WTC11 (cell line): ENCODE results near the gene NFIL3. TPM values are rescaled to one million over a fixed set of nuclear protein-coding genes. Genes with fewer than 3 reads are reported as not detected.

ENCODE experiments used
- ATAC-seq: fragments of 200-7000 bp; cut with Tn5 transposase; 2 replicates; pipeline ENCODE4 v1.10.0; 2021; ENCODE audit warnings: mild to moderate bottlenecking, moderate library complexity
- CTCF ChIA-PET: fragments of 300-600 bp; sonication (Branson Sonifier 250); formaldehyde crosslinking; loops from one replicate; lab custom pipeline; 2021; ENCODE audit warnings: antibody characterized with exemption; lab: Charles Lee
- POLR2A ChIA-PET: fragments of 350-600 bp; sonication (Branson Sonifier 250); formaldehyde crosslinking; loops from one replicate; lab custom pipeline; 2021; ENCODE audit warnings: antibody characterized with exemption; lab: Charles Lee
- DNase-seq: peaks from one replicate; pipeline ENCODE4 v3.0.0; 2021; ENCODE audit warnings: low spot score
- H3K27ac Mint-ChIP-seq: 2 replicates; pipeline ENCODE4 v1.8.0; 2021; ENCODE audit warnings: mixed read lengths
- H3K27me3 Mint-ChIP-seq: 2 replicates; pipeline ENCODE4 v1.8.0; 2021; ENCODE audit warnings: low read depth, mild to moderate bottlenecking, moderate library complexity, mixed read lengths
- H3K36me3 Mint-ChIP-seq: 2 replicates; pipeline ENCODE4 v1.8.0; 2021; ENCODE audit warnings: mixed read lengths
- H3K4me1 Mint-ChIP-seq: 2 replicates; pipeline ENCODE4 v1.8.0; 2022; ENCODE audit warnings: mixed read lengths
- H3K4me3 Mint-ChIP-seq: 2 replicates; pipeline ENCODE4 v1.8.0; 2021; ENCODE audit warnings: mild to moderate bottlenecking, moderate library complexity, mixed read lengths
- H3K9me3 Mint-ChIP-seq: 2 replicates; pipeline ENCODE4 v1.8.0; 2021; ENCODE audit warnings: mixed read lengths
- ATF1 ChIP-seq: sonication (generic); formaldehyde crosslinking; IDR thresholded peaks from 2 replicates; pipeline ENCODE4 v1.8.1; 2023; ENCODE audit warnings: mild to moderate bottlenecking, moderate library complexity, missing genetic modification reagents
- CREB1 ChIP-seq: sonication (generic); formaldehyde crosslinking; IDR thresholded peaks from 2 replicates; pipeline ENCODE4 v1.8.0; 2023; ENCODE audit warnings: mild to moderate bottlenecking, missing genetic modification reagents
- ESRRA ChIP-seq: sonication (generic); formaldehyde crosslinking; IDR thresholded peaks from 2 replicates; pipeline ENCODE4 v1.8.1; 2022; ENCODE audit warnings: mild to moderate bottlenecking, missing genetic modification reagents, borderline replicate concordance
- ETV6 ChIP-seq: sonication (generic); formaldehyde crosslinking; IDR thresholded peaks from 2 replicates; pipeline ENCODE4 v1.8.1; 2022; ENCODE audit warnings: mild to moderate bottlenecking, missing genetic modification reagents
- FOXK1 ChIP-seq: sonication (generic); formaldehyde crosslinking; IDR thresholded peaks from 2 replicates; pipeline ENCODE4 v1.8.0; 2022; ENCODE audit warnings: mild to moderate bottlenecking, moderate library complexity, missing genetic modification reagents
- GABPB1 ChIP-seq: sonication (generic); formaldehyde crosslinking; IDR thresholded peaks from 2 replicates; pipeline ENCODE4 v1.8.1; 2023; ENCODE audit warnings: mild to moderate bottlenecking, missing genetic modification reagents
- IRF2 ChIP-seq: sonication (generic); formaldehyde crosslinking; IDR thresholded peaks from 2 replicates; pipeline ENCODE4 v1.8.0; 2022; ENCODE audit warnings: low read depth, missing genetic modification reagents, borderline replicate concordance
- JUN ChIP-seq: sonication (generic); formaldehyde crosslinking; IDR thresholded peaks from 2 replicates; pipeline ENCODE4 v1.8.0; 2023; ENCODE audit warnings: mild to moderate bottlenecking, missing genetic modification reagents
- KAT7 ChIP-seq: sonication (generic); formaldehyde crosslinking; IDR thresholded peaks from 2 replicates; pipeline ENCODE4 v1.8.1; 2023; ENCODE audit warnings: missing genetic modification reagents, mild to moderate bottlenecking, borderline replicate concordance
- MYBL2 ChIP-seq: sonication (generic); formaldehyde crosslinking; IDR thresholded peaks from 2 replicates; pipeline ENCODE4 v1.8.1; 2023; ENCODE audit warnings: mild to moderate bottlenecking, moderate library complexity, missing genetic modification reagents
- OVOL2 ChIP-seq: fragments of 250-450 bp; sonication (Bioruptor Pico); IDR thresholded peaks from 2 replicates; pipeline ENCODE4 v1.9.0; 2021; ENCODE audit warnings: mild to moderate bottlenecking, borderline replicate concordance
- PRRX2 ChIP-seq: fragments of 250-450 bp; sonication (Bioruptor Pico); IDR thresholded peaks from 2 replicates; pipeline ENCODE4 v1.8.0; 2021; ENCODE audit warnings: mild to moderate bottlenecking
- SMAD3 ChIP-seq: sonication (generic); formaldehyde crosslinking; IDR thresholded peaks from 2 replicates; pipeline ENCODE4 v1.8.0; 2022; ENCODE audit warnings: missing genetic modification reagents, mild to moderate bottlenecking, borderline replicate concordance
- SMAD4 ChIP-seq: sonication (generic); formaldehyde crosslinking; IDR thresholded peaks from 2 replicates; pipeline ENCODE4 v1.8.0; 2022; ENCODE audit warnings: mild to moderate bottlenecking, missing genetic modification reagents
- ZBTB21 ChIP-seq: sonication (generic); formaldehyde crosslinking; IDR thresholded peaks from 2 replicates; pipeline ENCODE4 v1.8.1; 2023; ENCODE audit warnings: mild to moderate bottlenecking, missing genetic modification reagents, borderline replicate concordance
- ZNF263 ChIP-seq: sonication (generic); formaldehyde crosslinking; IDR thresholded peaks from 2 replicates; pipeline ENCODE4 v1.8.1; 2022; ENCODE audit warnings: low read depth, mild to moderate bottlenecking, moderate library complexity, missing genetic modification reagents
- ZNF671 ChIP-seq: fragments of 250-450 bp; sonication (Bioruptor Pico); IDR thresholded peaks from 2 replicates; pipeline ENCODE4 v1.8.0; 2021; ENCODE audit warnings: mild to moderate bottlenecking
- total RNA-seq: library from RNA; stranded (reverse); gene quantifications from 3 replicates; pipeline ENCODE4 v1.2.3, GENCODE V29; 2021
- TF ChIP-seq, protein P1 (sequence below): fragments of 250-450 bp; sonication (Bioruptor Pico); IDR thresholded peaks from 2 replicates; pipeline ENCODE4 v1.8.0; 2021; ENCODE audit warnings: mild to moderate bottlenecking
- TF ChIP-seq, protein P2 (sequence below): sonication (generic); formaldehyde crosslinking; IDR thresholded peaks from 2 replicates; pipeline ENCODE4 v1.8.1; 2023; ENCODE audit warnings: mild to moderate bottlenecking, moderate library complexity, missing genetic modification reagents
- TF ChIP-seq, protein P3 (sequence below): sonication (generic); formaldehyde crosslinking; IDR thresholded peaks from 2 replicates; pipeline ENCODE4 v1.8.0; 2022; ENCODE audit warnings: mild to moderate bottlenecking, missing genetic modification reagents
- TF ChIP-seq, protein P4 (sequence below): sonication (generic); formaldehyde crosslinking; IDR thresholded peaks from 2 replicates; pipeline ENCODE4 v1.8.0; 2023; ENCODE audit warnings: missing genetic modification reagents
- TF ChIP-seq, protein P5 (sequence below): sonication (generic); formaldehyde crosslinking; IDR thresholded peaks from 2 replicates; pipeline ENCODE4 v1.8.1; 2022; ENCODE audit warnings: low read depth, missing genetic modification reagents, borderline replicate concordance

Gene NFIL3
- total RNA-seq, 1 experiment from 2014 or later, result 11.8 TPM

DNA sequence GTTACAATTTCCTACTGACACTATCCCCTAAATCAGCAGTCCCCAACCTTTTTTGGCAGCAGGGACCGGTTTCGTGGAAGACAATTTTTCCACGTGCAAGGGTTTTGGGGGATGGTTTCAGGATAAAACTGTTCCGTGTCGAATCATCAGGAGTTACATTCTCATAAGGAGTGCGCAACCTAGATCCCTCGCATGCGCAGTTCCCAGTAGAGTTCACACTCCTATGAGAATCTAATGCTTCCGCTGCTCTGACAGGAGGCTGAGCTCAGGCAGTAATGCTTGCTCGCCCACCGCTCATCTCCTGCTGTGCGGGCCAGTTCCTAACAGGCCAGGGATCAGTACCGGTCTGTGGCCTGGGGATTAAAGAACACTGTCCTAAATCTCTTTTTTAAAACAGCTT is 13.2 kb upstream of the NFIL3 start:
- no peak for DNase-seq
- Mint-ChIP-seq H3K27me3 (no peaks in the 10 kb centered on the region), H3K4me1 (no peaks in the 10 kb centered on the region), H3K4me3 (no peak overlapping the region), H3K36me3 (no peaks in the 10 kb centered on the region), H3K27ac (no peak overlapping the region), H3K9me3 (no peaks in the 10 kb centered on the region)
- TF ChIP-seq, protein P1, sequence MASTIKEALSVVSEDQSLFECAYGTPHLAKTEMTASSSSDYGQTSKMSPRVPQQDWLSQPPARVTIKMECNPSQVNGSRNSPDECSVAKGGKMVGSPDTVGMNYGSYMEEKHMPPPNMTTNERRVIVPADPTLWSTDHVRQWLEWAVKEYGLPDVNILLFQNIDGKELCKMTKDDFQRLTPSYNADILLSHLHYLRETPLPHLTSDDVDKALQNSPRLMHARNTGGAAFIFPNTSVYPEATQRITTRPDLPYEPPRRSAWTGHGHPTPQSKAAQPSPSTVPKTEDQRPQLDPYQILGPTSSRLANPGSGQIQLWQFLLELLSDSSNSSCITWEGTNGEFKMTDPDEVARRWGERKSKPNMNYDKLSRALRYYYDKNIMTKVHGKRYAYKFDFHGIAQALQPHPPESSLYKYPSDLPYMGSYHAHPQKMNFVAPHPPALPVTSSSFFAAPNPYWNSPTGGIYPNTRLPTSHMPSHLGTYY (CRISPR knock-in tag), result no peak
- no peak for TF ChIP-seq SMAD4
- TF ChIP-seq, protein P2, sequence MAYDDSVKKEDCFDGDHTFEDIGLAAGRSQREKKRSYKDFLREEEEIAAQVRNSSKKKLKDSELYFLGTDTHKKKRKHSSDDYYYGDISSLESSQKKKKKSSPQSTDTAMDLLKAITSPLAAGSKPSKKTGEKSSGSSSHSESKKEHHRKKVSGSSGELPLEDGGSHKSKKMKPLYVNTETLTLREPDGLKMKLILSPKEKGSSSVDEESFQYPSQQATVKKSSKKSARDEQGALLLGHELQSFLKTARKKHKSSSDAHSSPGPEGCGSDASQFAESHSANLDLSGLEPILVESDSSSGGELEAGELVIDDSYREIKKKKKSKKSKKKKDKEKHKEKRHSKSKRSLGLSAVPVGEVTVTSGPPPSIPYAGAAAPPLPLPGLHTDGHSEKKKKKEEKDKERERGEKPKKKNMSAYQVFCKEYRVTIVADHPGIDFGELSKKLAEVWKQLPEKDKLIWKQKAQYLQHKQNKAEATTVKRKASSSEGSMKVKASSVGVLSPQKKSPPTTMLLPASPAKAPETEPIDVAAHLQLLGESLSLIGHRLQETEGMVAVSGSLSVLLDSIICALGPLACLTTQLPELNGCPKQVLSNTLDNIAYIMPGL (CRISPR knock-in tag), result no peak
- no peak for ATAC-seq
- POLR2A ChIA-PET, result no interaction called here
- CTCF ChIA-PET, result interaction anchor here (1.5 to 2.3 kb wide), 3 partner anchors 10 to 522 kb away, joined by 4 to 8 read pairs (median 6); no protein-coding TSS in a partner anchor

DNA sequence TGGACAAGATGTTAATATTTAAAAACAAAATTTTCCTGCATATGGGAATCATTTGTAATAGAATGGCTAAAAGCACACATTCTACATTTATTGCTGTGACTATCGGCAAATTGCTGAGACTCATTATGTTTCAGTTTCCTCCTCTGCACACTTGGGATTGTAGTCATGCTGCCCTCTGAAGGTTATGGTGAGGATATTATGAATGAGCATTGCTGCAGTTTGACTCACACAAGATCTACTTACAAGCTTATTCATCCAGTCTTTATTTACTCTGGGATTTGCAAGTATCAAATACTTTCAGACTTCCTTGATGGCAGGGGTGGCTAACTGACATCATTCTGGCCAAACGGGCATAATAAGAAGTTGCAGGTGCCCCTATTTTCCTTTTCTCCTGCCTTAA is 9.5 kb upstream of the NFIL3 start:
- POLR2A ChIA-PET, result no interaction called here

DNA sequence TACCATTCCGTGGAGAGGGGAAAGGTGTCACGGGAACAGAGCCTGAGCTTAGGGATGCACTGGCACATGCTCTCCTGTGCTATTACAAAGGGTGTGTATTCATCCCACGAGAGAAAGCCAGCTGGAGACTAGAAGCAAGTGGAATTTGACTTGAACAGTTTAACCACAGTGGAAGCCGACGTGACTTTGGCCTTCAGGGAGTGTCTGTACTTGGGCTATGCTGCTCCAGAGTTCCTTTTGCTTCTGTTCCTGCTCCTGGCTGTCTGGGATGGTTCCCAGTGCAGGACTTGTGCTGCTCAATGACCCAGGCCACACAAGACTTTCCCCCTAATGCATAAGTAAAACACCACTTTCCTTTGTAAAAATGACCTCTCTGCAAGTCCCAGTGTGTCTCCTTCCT is 7.9 kb upstream of the NFIL3 start:
- DNase-seq, result no peak
- POLR2A ChIA-PET, result no interaction called here
- Mint-ChIP-seq H3K27me3 (no peaks in the 10 kb centered on the region), H3K4me3 (no peak overlapping the region), H3K4me1 (no peaks in the 10 kb centered on the region), H3K9me3 (no peaks in the 10 kb centered on the region), H3K36me3 (no peaks in the 10 kb centered on the region), H3K27ac (no peak overlapping the region)
- CTCF ChIA-PET, result no interaction called here
- no peak for ATAC-seq
- no peak for TF ChIP-seq KAT7 (CRISPR knock-in tag)
- TF ChIP-seq, protein P3, sequence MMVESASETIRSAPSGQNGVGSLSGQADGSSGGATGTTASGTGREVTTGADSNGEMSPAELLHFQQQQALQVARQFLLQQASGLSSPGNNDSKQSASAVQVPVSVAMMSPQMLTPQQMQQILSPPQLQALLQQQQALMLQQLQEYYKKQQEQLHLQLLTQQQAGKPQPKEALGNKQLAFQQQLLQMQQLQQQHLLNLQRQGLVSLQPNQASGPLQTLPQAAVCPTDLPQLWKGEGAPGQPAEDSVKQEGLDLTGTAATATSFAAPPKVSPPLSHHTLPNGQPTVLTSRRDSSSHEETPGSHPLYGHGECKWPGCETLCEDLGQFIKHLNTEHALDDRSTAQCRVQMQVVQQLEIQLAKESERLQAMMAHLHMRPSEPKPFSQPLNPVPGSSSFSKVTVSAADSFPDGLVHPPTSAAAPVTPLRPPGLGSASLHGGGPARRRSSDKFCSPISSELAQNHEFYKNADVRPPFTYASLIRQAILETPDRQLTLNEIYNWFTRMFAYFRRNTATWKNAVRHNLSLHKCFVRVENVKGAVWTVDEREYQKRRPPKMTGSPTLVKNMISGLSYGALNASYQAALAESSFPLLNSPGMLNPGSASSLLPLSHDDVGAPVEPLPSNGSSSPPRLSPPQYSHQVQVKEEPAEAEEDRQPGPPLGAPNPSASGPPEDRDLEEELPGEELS, result no peak
- TF ChIP-seq ATF1 (CRISPR knock-in tag), result no peak

More for the DNA sequence above, 9.5 kb upstream of the NFIL3 start:
- Mint-ChIP-seq H3K4me3 (no peak overlapping the region), H3K27ac (no peak overlapping the region), H3K9me3 (no peaks in the 10 kb centered on the region), H3K4me1 (no peaks in the 10 kb centered on the region), H3K36me3 (no peaks in the 10 kb centered on the region), H3K27me3 (no peaks in the 10 kb centered on the region)
- no peak for DNase-seq
- CTCF ChIA-PET, result interaction anchor here (1.0 to 1.2 kb wide), 3 partner anchors 9 to 518 kb away, joined by 3 to 8 read pairs (median 3); partner anchors contain the start of gene NFIL3
- no peak for TF ChIP-seq ZNF671
- TF ChIP-seq IRF2, result no peak
- no peak for TF ChIP-seq OVOL2 (CRISPR knock-in tag)
- TF ChIP-seq ZBTB21 (CRISPR knock-in tag), result no peak
- TF ChIP-seq ESRRA (CRISPR knock-in tag), result no peak
- TF ChIP-seq, protein P4, sequence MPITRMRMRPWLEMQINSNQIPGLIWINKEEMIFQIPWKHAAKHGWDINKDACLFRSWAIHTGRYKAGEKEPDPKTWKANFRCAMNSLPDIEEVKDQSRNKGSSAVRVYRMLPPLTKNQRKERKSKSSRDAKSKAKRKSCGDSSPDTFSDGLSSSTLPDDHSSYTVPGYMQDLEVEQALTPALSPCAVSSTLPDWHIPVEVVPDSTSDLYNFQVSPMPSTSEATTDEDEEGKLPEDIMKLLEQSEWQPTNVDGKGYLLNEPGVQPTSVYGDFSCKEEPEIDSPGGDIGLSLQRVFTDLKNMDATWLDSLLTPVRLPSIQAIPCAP, result no peak
- TF ChIP-seq MYBL2 (CRISPR knock-in tag), result no peak
- TF ChIP-seq GABPB1 (CRISPR knock-in tag), result no peak
- no peak for TF ChIP-seq SMAD3 (CRISPR knock-in tag)
- no peak for TF ChIP-seq ZNF263
- no peak for TF ChIP-seq CREB1 (CRISPR knock-in tag)
- TF ChIP-seq, protein P5, sequence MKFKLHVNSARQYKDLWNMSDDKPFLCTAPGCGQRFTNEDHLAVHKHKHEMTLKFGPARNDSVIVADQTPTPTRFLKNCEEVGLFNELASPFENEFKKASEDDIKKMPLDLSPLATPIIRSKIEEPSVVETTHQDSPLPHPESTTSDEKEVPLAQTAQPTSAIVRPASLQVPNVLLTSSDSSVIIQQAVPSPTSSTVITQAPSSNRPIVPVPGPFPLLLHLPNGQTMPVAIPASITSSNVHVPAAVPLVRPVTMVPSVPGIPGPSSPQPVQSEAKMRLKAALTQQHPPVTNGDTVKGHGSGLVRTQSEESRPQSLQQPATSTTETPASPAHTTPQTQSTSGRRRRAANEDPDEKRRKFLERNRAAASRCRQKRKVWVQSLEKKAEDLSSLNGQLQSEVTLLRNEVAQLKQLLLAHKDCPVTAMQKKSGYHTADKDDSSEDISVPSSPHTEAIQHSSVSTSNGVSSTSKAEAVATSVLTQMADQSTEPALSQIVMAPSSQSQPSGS (CRISPR knock-in tag), result no peak
- TF ChIP-seq JUN (CRISPR knock-in tag), result no peak
- TF ChIP-seq FOXK1, result no peak
- TF ChIP-seq, protein P3, result no peak
- TF ChIP-seq PRRX2 (CRISPR knock-in tag), result no peak
- no peak for TF ChIP-seq ETV6 (CRISPR knock-in tag)
- ATAC-seq, result no peak
